ENCODE results near the gene NFIA.

DNA sequence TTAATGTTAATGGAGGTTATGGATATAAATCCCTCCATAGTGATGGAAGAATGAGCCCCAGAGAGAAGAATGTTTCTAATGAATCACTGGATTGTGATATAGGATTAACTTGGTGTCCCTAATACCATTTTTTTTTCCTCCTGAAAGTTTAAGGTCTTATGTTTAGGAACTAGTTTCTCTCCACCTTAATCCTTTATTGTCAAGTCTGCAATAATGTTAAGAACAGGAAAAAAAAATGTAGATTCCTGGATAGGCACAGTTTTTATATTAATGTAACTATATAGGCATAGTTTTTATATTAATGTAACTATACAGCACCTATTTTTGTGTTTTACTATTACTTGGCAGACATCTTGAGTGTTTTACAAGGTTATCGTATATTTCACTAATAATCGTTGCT lies 34.9 kb downstream of the NFIA start:
- no peak for TF ChIP-seq POLR2A (IDR thresholded peaks at IDR 0.05)
- TF ChIP-seq, protein P1, sequence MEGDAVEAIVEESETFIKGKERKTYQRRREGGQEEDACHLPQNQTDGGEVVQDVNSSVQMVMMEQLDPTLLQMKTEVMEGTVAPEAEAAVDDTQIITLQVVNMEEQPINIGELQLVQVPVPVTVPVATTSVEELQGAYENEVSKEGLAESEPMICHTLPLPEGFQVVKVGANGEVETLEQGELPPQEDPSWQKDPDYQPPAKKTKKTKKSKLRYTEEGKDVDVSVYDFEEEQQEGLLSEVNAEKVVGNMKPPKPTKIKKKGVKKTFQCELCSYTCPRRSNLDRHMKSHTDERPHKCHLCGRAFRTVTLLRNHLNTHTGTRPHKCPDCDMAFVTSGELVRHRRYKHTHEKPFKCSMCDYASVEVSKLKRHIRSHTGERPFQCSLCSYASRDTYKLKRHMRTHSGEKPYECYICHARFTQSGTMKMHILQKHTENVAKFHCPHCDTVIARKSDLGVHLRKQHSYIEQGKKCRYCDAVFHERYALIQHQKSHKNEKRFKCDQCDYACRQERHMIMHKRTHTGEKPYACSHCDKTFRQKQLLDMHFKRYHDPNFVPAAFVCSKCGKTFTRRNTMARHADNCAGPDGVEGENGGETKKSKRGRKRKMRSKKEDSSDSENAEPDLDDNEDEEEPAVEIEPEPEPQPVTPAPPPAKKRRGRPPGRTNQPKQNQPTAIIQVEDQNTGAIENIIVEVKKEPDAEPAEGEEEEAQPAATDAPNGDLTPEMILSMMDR (IDR thresholded peaks at IDR 0.05) = no peak
- TF ChIP-seq POLR2AphosphoS5 (IDR thresholded peaks at IDR 0.05) = no peak

Data from upper lobe of left lung (tissue), 4 donors.